Thymus (tissue), 11 donors: Measurements from ENCODE around the gene TMEM222. TPM values are rescaled to one million over a fixed set of nuclear protein-coding genes. Genes with fewer than 3 reads are reported as not detected.

Source experiments
- DNase-seq, 9 donors: peaks; one replicate each; pipeline ENCODE4 v3.0.0-alpha.2; 2013; ENCODE audit warnings: low spot score in 9 of 9, low read depth in 6 of 9, missing footprints in 1 of 9
- H3K27ac ChIP-seq, 2 donors: one replicate each; pipeline ENCODE4 v1.5.1; 2013; ENCODE audit warnings: control low read depth in 1 of 2, low read depth in 1 of 2, low read length in 1 of 2, mild to moderate bottlenecking in 1 of 2, moderate library complexity in 1 of 2
- H3K27me3 ChIP-seq, 2 donors: one replicate each; pipeline ENCODE4 v1.5.1; 2013; ENCODE audit warnings: low read length in 1 of 2; ENCODE audit not compliant: control insufficient read depth in 2 of 2, insufficient read depth in 1 of 2
- H3K36me3 ChIP-seq, 2 donors: one replicate each; pipeline ENCODE4 v1.5.1; 2013; ENCODE audit warnings: low read length in 1 of 2, mild to moderate bottlenecking in 1 of 2, moderate library complexity in 1 of 2; ENCODE audit not compliant: control insufficient read depth in 2 of 2, insufficient read depth in 2 of 2
- H3K4me1 ChIP-seq, 2 donors: one replicate each; pipeline ENCODE4 v1.5.1; 2013; ENCODE audit warnings: low read length in 2 of 2; ENCODE audit not compliant: control insufficient read depth in 2 of 2, insufficient read depth in 2 of 2
- H3K4me3 ChIP-seq, 2 donors: one replicate each; pipeline ENCODE4 v1.5.1; 2013; ENCODE audit warnings: low read length in 2 of 2, control low read depth in 1 of 2, mild to moderate bottlenecking in 1 of 2
- H3K9me3 ChIP-seq, 2 donors: one replicate each; pipeline ENCODE4 v1.5.1; 2013; ENCODE audit warnings: low read length in 1 of 2, mild to moderate bottlenecking in 1 of 2; ENCODE audit not compliant: control insufficient read depth in 2 of 2, insufficient read depth in 1 of 2
- WGBS: extraction: QIAGEN DNeasy Blood & Tissue Kit; methylation state at CpG from one replicate; pipeline ENCODE4 v1.1.7; 2013; 5-methylcytosine and 5-hydroxymethylcytosine counted together
- polyA plus RNA-seq: library from polyadenylated mRNA; stranded (reverse); fragments of 200-250 nt; gene quantifications from one replicate; pipeline ENCODE4 v1.2.3, GENCODE V29; 2013
- total RNA-seq: library from RNA; stranded (reverse); fragments of 120-200 nt; gene quantifications from one replicate; pipeline ENCODE4 v1.2.4, GENCODE V29; 2013
- donor health status: healthy.

The TMEM222 gene
- total and polyA plus RNA-seq, 2 donors: 22.8 to 35.5 TPM

- WGBS: 98% methylated on average over 3 of the region's 3 CpGs
- Histone ChIP-seq H3K27me3 (no peaks in the 10 kb centered on the region), H3K9me3 (no peaks in the 10 kb centered on the region), H3K4me1 (peaks cover 2 to 19% of the 10 kb centered on the region in 2 donors), H3K27ac (no peak overlapping the region), H3K36me3 (peaks cover 38 to 48% of the 10 kb centered on the region in 2 donors), H3K4me3 (no peak overlapping the region)
- DNase-seq: no peak
These were observed 31.4 kb upstream of the TMEM222 start for GRCh38 chr1:27290581-27290980.

GRCh38 chr1:27292106-27292505 lies 29.9 kb upstream of the TMEM222 start:
- H3K27me3 ChIP-seq: no peaks in the 10 kb centered on the region
- no peak for DNase-seq
- no peak overlapping the region for H3K4me3 ChIP-seq
- H3K9me3 ChIP-seq: no peaks in the 10 kb centered on the region
- peaks cover 0 to 13% of the 10 kb centered on the region in 2 donors for H3K4me1 ChIP-seq
- no peak overlapping the region for H3K27ac ChIP-seq
- peaks cover 46 to 56% of the 10 kb centered on the region in 2 donors for H3K36me3 ChIP-seq
- over 99% methylated on average over 5 of the region's 5 CpGs for WGBS

- H3K27me3 ChIP-seq: no peaks in the 10 kb centered on the region
- DNase-seq: no peak
- no peak overlapping the region for H3K4me3 ChIP-seq
- no peaks in the 10 kb centered on the region for H3K9me3 ChIP-seq
- WGBS: 98% methylated on average over 8 of the region's 8 CpGs
- peaks cover 55 to 64% of the 10 kb centered on the region in 2 donors for H3K36me3 ChIP-seq
- peaks cover 0 to 14% of the 10 kb centered on the region in 2 donors for H3K4me1 ChIP-seq
- no peak overlapping the region for H3K27ac ChIP-seq
These were observed 28.0 kb upstream of the TMEM222 start for GRCh38 chr1:27293915-27294314.

- Histone ChIP-seq H3K9me3 (no peaks in the 10 kb centered on the region), H3K36me3 (peaks cover 70 to 77% of the 10 kb centered on the region in 2 donors), H3K27ac (no peak overlapping the region), H3K27me3 (no peaks in the 10 kb centered on the region), H3K4me3 (no peak overlapping the region), H3K4me1 (peaks cover 0 to 34% of the 10 kb centered on the region in 2 donors)
- 43% methylated on average over 10 of the region's 10 CpGs for WGBS
- DNase-seq: peak in 5 of 9 donors; percentile 42 to 63 (median 52)
These were observed 25.1 kb upstream of the TMEM222 start for GRCh38 chr1:27296773-27297291.

- H3K36me3 ChIP-seq: peaks cover 67 to 75% of the 10 kb centered on the region in 2 donors
- peaks cover 0 to 34% of the 10 kb centered on the region in 2 donors for H3K4me1 ChIP-seq
- H3K4me3 ChIP-seq: no peak overlapping the region
- DNase-seq: no peak
- no peaks in the 10 kb centered on the region for H3K27me3 ChIP-seq
- H3K27ac ChIP-seq: no peak overlapping the region
- H3K9me3 ChIP-seq: no peaks in the 10 kb centered on the region
- 98% methylated on average over 3 of the region's 3 CpGs for WGBS
These were observed 24.1 kb upstream of the TMEM222 start for GRCh38 chr1:27297903-27298302.

- DNase-seq: no peak
- Histone ChIP-seq H3K9me3 (no peaks in the 10 kb centered on the region), H3K27ac (peak overlapping the region; percentile 1 to 20), H3K36me3 (peaks cover 69 to 72% of the 10 kb centered on the region in 2 donors), H3K4me3 (no peak overlapping the region), H3K27me3 (no peaks in the 10 kb centered on the region), H3K4me1 (peaks cover 0 to 34% of the 10 kb centered on the region in 2 donors)
- WGBS: 96% methylated on average over 8 of the region's 8 CpGs
These were observed 23.2 kb upstream of the TMEM222 start for GRCh38 chr1:27298632-27299384.

GRCh38 chr1:27299385-27300271 lies 22.3 kb upstream of the TMEM222 start:
- no peaks in the 10 kb centered on the region for H3K27me3 ChIP-seq
- peak overlapping the region; percentile 71 to 81 for H3K27ac ChIP-seq
- DNase-seq: peak in 1 of 9 donors; percentile 14
- H3K4me3 ChIP-seq: no peak overlapping the region
- peaks cover 68 to 69% of the 10 kb centered on the region in 2 donors for H3K36me3 ChIP-seq
- peaks cover 0 to 34% of the 10 kb centered on the region in 2 donors for H3K4me1 ChIP-seq
- WGBS: 93% methylated on average over 14 of the region's 14 CpGs
- no peaks in the 10 kb centered on the region for H3K9me3 ChIP-seq

GRCh38 chr1:27300341-27301051 lies 21.5 kb upstream of the TMEM222 start:
- DNase-seq: peak; percentile 68 to 93 (median 79)
- no peaks in the 10 kb centered on the region for H3K27me3 ChIP-seq
- H3K36me3 ChIP-seq: peaks cover 73 to 74% of the 10 kb centered on the region in 2 donors
- peaks cover 0 to 34% of the 10 kb centered on the region in 2 donors for H3K4me1 ChIP-seq
- H3K9me3 ChIP-seq: no peaks in the 10 kb centered on the region
- no peak overlapping the region for H3K4me3 ChIP-seq
- 50% methylated on average over 5 of the region's 5 CpGs for WGBS
- peak overlapping the region; percentile 58 to 71 for H3K27ac ChIP-seq
